Choroid plexus epithelial cell (primary cell): ENCODE data around the gene CLIC1.

Experiments used
- DNase-seq: peaks from one replicate; pipeline ENCODE4 v3.0.0-alpha.2; 2010; ENCODE audit warnings: low read depth
- H3K4me3 ChIP-seq: 2 replicates; pipeline ENCODE4 v1.5.1; 2011; ENCODE audit warnings: low read depth, mild to moderate bottlenecking, control low read depth, low read length, moderate library complexity
- TF ChIP-seq, protein P1 (sequence below): conservative IDR thresholded peaks from 2 replicates; pipeline ENCODE4 v1.5.1; 2011; ENCODE audit warnings: low read depth, mild to moderate bottlenecking, control low read depth, inconsistent platforms, low read length, moderate library complexity

CLIC1 gene

DNA sequence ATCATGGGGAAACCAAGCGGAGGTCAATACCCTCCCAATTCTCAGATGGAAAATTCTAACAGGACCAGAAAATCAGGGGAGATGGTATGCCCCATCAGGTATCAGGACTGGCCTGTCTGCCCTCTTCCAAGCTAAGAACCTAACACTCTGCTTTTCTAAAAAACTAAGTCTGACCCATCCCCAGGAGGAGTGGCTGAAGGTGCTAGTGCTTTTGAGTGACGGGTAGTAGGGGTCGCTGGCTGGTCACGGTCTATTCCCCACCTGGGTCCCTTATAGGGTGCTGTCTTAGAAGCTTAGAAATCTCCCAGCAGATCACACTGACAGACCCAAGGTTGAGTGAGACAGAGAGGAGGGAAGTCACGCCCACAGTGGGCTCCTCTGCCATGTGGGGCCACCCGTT, 42.8 kb downstream of the CLIC1 start:
- TF ChIP-seq, protein P1, sequence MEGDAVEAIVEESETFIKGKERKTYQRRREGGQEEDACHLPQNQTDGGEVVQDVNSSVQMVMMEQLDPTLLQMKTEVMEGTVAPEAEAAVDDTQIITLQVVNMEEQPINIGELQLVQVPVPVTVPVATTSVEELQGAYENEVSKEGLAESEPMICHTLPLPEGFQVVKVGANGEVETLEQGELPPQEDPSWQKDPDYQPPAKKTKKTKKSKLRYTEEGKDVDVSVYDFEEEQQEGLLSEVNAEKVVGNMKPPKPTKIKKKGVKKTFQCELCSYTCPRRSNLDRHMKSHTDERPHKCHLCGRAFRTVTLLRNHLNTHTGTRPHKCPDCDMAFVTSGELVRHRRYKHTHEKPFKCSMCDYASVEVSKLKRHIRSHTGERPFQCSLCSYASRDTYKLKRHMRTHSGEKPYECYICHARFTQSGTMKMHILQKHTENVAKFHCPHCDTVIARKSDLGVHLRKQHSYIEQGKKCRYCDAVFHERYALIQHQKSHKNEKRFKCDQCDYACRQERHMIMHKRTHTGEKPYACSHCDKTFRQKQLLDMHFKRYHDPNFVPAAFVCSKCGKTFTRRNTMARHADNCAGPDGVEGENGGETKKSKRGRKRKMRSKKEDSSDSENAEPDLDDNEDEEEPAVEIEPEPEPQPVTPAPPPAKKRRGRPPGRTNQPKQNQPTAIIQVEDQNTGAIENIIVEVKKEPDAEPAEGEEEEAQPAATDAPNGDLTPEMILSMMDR, result no peak
- no peak for DNase-seq
- H3K4me3 ChIP-seq, result no peak overlapping the region

DNA sequence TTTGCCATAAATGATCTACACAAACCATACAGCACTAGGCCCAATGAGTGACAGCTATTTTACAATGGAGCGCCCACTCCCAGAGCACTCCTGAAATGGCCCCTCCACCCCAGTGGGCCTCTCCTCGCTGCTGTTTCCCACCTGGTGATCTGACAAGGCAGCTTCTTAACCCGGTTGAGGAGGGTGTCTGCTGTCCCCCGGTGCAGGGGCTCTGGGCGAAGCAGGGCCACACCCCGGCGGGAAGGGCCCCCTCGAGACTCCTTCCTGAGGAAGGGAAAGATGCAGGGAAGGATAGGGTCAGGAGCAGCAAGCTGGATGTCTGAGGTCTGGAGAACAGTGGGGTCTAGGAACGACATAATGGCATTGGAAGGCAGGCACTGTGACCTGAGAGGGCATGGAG, 43.4 kb downstream of the CLIC1 start:
- TF ChIP-seq, protein P1, result no peak
- DNase-seq, result no peak
- no peak overlapping the region for H3K4me3 ChIP-seq

DNA sequence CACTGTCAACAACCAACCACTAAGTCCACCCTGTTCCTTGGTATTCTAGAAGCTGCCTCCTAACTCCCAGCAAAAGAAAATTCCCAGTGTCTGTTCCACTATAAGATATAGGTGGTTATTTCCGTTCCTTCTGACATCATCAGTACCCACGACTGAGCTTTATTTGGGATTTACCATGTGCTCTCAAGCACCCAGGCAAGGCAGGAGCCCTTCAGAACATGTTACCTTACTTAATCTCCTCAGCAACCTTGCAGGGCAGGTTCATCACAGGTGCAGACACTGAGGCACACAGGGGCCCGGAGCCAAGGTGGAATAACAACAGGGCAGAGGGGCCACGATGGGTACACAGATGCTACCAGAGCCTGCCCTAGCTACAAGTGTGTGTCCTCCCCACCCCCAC, 44.0 kb downstream of the CLIC1 start:
- no peak for DNase-seq
- H3K4me3 ChIP-seq, result no peak overlapping the region
- TF ChIP-seq, protein P1, result no peak

DNA sequence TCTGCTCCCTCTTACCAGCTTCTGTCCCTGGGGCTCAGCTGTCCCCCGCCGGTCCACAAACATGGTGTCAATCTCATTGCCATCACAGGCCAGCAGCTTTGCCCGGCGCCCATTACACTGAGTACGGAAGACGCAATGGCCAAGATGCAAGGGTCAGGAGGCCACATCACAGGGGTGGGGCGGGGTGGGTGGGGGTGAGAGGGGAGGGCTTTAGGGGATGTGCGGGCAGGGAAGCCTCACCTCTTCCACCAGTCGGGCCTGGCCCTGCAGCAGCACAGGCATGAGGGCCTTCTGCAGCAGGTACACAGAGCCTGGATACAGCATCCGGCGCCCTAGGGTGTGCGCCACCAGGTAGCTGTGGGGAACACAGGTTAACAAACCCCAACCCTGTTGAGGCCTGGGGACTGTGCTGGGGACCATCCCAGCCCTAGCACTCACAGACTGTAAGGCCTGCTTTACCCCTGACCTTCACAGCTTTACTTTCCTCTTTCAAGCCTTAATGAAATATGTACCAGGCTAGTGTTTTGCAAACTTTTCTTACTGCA, 44.7 kb downstream of the CLIC1 start:
- TF ChIP-seq, protein P1, result no peak
- no peak for DNase-seq
- H3K4me3 ChIP-seq, result no peak overlapping the region

DNA sequence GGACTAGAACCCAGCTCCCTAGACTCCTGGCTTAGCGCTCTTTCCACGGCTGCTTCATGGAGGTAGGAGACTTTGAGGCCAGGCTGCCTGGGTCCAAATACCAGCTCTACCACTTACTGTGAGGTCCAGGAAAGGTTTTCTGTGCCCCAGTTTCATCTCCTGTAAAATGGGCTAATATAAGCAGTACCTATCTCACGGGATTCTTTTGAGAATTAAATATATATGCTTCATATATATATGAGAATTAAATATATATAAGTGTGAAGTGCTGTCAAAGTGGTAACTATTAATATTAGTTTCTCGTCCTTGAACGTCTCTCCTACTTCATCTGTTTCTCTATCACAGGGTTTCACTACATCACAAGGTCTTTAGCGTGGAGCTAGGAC, 45.3 kb downstream of the CLIC1 start:
- TF ChIP-seq, protein P1, result no peak
- no peak for DNase-seq
- no peak overlapping the region for H3K4me3 ChIP-seq

DNA sequence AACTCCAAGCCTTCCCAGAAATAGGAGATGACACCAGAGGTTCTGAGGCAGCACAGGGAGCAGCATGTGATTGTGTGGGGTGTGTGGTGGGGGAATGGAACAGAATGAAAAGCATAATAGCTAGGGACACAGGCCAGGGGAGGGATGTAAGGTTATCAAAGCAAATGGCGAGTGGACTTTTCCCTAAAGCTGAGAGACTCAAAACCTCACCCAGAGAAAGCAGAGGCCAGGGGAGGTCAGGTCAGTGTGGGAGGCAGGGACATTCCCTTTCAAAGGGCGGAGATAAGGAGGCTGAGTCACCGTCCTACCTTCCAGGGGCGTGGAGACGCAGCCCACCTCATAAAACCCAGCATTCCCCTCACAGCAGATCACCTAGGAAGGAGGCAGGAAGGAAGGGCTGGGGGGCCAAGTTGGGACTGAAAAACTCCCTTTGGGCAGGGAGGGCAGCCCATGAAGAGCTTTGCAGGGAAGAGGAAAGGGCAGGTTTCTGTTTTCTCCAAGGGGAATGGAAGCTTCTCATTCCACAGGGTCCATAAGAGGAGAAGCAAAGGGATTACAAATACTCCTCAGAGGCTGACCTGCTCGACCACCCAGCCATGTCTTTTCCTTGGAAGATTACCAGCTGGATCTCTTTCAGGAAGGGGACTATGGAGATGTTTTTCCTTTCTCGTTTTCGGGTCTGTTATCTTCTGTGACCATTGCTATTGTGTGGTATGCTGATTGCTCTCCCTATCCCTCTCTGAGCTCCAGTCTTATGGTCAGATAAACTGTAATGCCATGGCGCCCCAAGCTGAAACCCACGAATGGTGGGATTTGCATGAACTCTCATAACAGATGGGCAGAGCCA, 45.9 kb downstream of the CLIC1 start:
- no peak overlapping the region for H3K4me3 ChIP-seq
- TF ChIP-seq, protein P1, result no peak
- peak; percentile 17 for DNase-seq
